Stimulated activated CD4-positive, alpha-beta T cell treated with anti-CD3 and anti-CD28 coated beads, Interleukin-15, amount 100 ng/mL, for 48 hours (primary cell): ENCODE measurements around the gene RND3.

Source experiments
- DNase-seq, 2 donors: peaks; one replicate each; pipeline ENCODE4 v3.0.0-alpha.2; 2020; ENCODE audit warnings: low read depth in 2 of 2

Gene RND3

DNA sequence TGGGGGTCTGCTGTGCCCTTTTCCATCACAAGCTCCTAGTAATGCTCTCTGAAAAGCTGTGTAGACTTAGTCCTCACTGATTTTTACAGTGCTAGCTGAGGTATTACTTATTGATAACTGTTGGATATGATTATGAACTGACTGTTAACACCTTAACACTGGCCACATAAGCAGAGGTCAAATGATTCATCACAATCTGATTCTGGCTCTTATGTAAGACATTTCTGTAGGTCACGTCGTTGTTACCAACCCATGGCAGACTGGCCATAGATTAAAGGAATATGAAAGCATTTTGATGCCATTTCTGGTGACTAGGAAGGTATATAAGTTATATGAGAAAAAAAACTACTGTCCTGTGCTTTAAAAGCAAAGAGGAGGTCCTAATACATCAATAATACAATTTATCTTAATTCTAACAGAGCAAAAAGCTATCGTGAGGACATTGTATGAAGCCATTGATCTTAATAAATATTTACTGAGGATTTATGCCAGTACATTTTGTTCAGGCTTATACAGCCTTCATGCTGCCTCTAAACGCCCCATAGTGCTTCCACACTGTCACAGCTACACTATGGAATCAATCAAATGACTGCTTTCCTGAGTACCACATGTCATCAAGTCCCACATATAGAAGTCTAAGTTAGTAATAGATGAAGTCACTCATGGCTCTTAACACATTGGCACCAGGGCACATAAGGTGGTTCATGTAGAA is 6.9 kb upstream of the RND3 start:
- no peak for DNase-seq

DNA sequence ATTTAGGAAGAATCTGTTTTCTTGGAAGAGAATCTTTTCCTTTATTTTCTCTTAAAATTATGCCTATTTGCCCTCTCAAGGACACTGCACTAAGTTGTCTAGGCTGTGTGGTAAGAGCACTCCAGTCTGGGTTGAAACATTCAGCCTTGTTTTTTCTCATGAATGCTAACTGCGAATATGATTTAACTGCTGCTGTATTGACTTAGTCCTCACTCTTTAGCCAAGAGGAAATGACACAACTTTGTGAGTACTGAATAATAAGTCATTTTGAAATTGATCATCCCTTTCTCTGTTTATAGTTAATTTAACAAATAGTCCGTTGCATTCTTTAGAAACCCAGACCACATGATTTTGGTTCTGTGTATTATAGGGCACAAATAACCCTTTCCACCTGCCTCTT is 4.5 kb upstream of the RND3 start:
- DNase-seq = no peak

DNA sequence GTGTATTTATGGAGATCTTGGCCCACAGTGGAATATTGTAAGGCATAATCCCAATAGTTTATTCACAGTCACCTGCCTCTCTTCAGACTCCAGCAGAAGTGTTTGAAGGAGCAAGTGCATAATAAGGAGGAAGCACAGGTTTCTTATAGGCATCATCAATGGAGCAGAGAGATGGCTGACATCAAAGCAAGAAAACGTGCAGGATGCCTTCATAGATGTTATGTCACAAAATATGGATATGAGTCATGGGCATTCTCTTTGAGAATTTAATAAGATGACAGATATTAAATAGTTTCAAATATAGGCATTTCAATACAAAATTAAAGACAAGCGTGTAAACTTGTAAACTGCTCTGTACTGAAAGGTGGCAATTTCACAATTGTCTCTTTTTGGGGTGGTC is 4.0 kb upstream of the RND3 start:
- no peak for DNase-seq

- no peak for DNase-seq
Observed at GRCh38 chr2:150490466-150490865, 3.0 kb upstream of the RND3 start.

DNA sequence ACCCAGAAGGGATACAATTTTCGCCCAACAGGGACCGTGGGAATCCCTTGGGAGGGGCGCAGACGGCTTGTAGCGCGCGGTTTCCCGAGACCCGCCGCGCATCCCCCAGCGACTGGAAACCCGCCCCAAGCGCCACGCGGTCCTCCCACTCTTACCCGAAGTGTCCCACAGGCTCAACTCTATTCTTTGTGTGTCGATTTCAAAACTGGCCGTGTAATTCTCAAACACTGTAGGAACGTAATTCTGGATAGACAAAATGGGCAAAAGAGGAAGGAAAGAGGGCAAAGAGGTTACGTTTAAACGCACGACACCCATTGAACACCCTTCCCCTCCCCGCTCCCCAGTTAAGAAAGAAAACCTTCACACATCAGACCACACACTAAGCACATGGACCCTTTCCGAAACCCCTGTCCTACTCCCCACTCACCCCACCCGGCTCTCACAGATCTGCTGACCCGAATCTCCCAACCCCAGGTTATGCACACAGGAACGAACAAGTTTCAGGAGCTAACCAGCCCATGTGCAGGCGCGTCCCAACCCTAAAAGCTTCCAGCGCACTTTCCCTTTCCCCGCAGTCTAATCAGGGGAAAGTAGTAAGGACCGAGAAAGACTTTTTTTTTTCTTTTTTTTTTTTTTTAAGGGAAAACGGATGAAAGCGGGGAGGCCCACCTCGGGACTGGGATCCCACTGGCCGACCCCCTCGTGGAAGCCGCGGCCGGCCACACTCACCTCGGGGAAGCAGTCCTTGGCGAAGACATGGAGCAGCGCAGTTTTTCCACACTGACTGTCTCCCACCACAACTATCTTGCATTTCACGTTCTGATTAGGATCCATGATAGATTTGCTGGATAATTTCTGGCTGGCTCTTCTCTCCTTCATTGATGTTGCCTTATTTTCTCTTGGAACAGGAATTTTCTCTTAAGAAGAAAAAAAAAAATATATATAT is 655 bp downstream of the RND3 start:
- no peak for DNase-seq

GRCh38 chr2:150485871-150486538 is 1.5 kb downstream of the RND3 start:
- DNase-seq = no peak

- no peak for DNase-seq
Observed at GRCh38 chr2:150485114-150485870, 2.2 kb downstream of the RND3 start.

- DNase-seq = no peak
Observed at GRCh38 chr2:150484461-150485021, 2.9 kb downstream of the RND3 start.

DNA sequence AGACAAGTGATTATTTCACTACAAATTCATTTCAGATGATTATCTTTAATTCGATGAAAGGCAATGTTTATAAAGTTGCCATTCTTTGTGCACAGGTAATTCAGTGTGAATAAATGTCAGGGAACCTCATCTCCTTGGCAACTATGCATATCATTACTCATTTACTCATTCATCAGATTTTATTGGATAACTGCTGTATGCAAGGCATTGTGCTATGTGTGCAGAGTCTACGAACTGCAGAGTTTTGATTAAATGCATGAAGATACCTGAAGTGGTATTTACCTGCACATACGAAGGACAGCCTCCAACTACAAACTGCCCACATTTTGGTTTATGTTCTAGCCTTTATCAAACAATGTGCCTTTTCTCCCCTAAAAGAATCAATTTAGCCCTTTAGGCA is 3.5 kb downstream of the RND3 start:
- DNase-seq = no peak

- DNase-seq = no peak
Observed at GRCh38 chr2:150483532-150483931, 3.9 kb downstream of the RND3 start.

GRCh38 chr2:150482667-150483400 is 4.6 kb downstream of the RND3 start:
- DNase-seq = no peak

- DNase-seq = no peak
Observed at GRCh38 chr2:150482111-150482510, 5.4 kb downstream of the RND3 start.

- no peak for DNase-seq
Observed at GRCh38 chr2:150480971-150481830, 6.3 kb downstream of the RND3 start.

GRCh38 chr2:150480241-150480640 is 7.2 kb downstream of the RND3 start:
- no peak for DNase-seq

DNA sequence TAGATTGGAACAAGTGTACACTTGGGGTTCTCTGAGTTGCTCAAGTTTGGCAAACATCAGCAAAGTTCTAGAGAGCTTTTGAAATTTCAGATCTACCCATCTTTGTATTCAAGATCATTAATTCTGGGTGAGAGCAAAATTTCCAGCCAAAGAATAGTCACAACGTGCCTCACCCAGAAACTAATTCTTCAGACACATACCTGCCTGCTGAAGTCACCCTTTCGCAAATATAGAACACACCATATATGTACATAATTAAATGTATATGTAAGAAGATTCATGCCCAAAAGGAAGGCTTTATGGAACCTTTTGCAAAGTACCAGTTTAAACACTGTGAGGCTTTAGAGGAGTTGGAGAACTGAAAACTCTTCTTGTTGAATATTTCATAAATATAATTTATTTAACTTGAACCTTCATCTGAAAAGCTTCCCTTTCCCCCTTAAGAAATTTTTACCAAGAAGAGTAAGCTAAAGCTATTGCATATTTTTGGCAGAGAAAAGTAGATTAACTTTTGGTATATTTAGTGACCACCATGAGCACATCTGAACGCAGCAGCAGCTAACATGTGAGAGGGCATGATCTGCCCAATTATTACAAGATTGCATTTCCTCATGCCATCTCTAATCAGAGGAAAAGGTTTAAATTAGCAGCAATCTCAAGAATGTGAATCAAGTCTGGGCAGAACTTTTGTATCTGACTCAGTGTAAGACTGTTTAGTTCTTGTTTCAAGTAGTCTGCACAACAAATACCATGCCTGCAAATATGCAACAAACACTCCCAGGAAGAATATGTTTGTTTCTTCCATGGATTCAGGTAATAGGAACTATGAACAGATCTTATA is 8.2 kb downstream of the RND3 start:
- DNase-seq = no peak

DNA sequence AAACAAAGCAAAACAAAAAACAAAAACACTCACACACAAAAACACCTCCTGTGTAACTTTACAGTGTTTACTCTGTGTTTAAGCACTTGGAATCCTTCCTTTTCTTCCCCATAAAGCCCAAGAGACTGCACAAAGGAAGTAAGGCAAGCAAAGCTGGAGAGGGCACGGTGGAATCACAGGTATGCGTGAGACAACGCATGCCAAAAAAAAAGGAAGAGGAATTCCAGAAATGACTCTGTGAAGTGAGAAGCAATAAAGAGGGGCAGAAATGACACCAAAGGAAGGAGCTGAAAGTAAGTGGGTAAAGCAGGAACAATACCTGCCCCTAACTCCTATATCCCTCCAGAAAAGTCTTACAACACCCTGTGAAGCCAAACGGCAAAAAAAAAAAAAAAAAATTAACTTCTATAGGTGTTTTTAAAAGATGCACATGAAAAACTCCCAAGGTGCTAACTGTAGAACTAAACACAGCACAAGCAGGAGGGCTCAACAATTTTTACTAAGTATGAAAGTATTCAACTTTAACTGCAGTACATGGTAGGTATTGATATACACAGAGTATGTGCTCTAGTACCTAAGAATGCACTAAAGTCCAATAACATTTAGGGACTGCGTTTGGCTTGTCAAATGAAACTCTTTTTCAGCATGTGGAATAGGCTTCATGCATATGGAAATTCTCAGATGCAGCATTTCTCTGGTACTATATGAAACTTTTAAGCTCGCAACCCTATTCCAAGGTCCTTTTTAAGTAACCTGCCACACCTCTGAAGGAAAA is 9.1 kb downstream of the RND3 start:
- no peak for DNase-seq

DNA sequence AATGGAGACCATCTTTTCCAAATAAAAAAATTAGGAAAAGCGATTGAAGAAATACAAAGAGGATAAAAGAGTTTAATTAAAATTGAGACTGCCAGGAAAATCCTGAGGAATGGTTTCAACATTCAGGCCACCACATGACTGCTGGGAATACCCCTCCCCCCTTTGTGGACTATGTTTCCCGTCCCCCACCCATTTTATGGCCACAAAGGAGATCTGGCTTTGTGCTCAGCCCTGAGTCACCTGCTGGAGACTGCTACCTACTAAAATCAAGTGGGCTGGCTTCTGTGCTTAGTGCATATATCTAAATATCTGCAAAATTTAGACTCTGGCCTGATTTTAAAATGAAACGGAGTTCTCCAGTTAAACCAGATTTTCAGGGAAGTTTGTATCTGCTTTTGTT is 10.1 kb downstream of the RND3 start:
- DNase-seq = no peak

- DNase-seq = no peak
Observed at GRCh38 chr2:150476809-150477302, 10.6 kb downstream of the RND3 start.
